Epidermal melanocyte (primary cell): ENCODE results near the gene SLC12A1.

Experiments
- DNase-seq: peaks from one replicate; pipeline ENCODE4 v3.0.0; 2011; ENCODE audit warnings: low spot score; ENCODE audit not compliant: insufficient read length

SLC12A1 gene

DNA sequence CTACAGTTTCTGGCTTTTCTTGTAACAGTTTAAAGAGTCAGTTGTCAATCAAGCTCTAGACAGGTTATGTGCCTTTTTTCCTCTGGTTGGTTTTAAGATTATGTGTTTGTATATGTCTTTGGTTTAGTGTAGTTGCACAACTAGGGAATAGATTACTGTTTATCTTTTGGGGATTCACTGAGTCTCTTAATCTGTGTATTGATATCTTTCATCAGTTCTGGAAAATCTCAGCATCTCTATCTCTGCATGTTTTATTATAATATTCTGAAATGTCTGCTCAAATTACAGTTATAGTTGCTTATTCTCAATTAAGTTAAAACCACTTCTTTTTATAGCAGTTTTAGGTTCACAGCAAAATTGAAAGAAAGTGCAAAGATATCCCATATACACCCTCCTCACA is 139.4 kb downstream of the SLC12A1 start:
- no peak for DNase-seq

GRCh38 chr15:48352474-48353072 is 146.5 kb downstream of the SLC12A1 start:
- DNase-seq: no peak
